ENCODE data around the gene PSMD11.

Gene PSMD11

GRCh38 chr17:32525122-32525521 lies 80.8 kb downstream of the PSMD11 start:
- TF ChIP-seq CTCF (IDR thresholded peaks at IDR 0.05; ENCODE audit: insufficient read depth, missing control alignments): no peak
- FAIRE-seq: no peak
- no peak for DNase-seq (ENCODE audit: insufficient read length, low spot score)

- no peak for TF ChIP-seq CTCF (IDR thresholded peaks at IDR 0.05; ENCODE audit: insufficient read depth, missing control alignments)
- FAIRE-seq (no peak), DNase-seq (ENCODE audit: insufficient read length, low spot score) (no peak)
These were observed 82.8 kb downstream of the PSMD11 start for GRCh38 chr17:32527146-32527545.

GRCh38 chr17:32528825-32529224 lies 84.5 kb downstream of the PSMD11 start:
- no peak for FAIRE-seq
- TF ChIP-seq CTCF (IDR thresholded peaks at IDR 0.05; ENCODE audit: insufficient read depth, missing control alignments): no peak
- DNase-seq (ENCODE audit: insufficient read length, low spot score): no peak

- DNase-seq (ENCODE audit: insufficient read length, low spot score) (no peak), FAIRE-seq (no peak)
- no peak for TF ChIP-seq CTCF (IDR thresholded peaks at IDR 0.05; ENCODE audit: insufficient read depth, missing control alignments)
These were observed 85.3 kb downstream of the PSMD11 start for GRCh38 chr17:32529604-32530003.
